HL-60 (cell line): ENCODE data around the gene PITPNM3.
A peak's percentile ranks its signal among the peaks of the same experiment; 100 is the strongest.

Experiments
- DNase-seq, 2 experiments: peaks; one replicate each; pipeline ENCODE4 v3.0.0-alpha.2; 2010 to 2020; ENCODE audit warnings: low read depth in 1 of 2, low spot score in 1 of 2
- H3K27ac ChIP-seq: fragments of 250-450 bp; sonication (Bioruptor Pico); replicated peaks from 2 replicates; pipeline ENCODE4 v1.5.1; 2020; ENCODE audit warnings: mild to moderate bottlenecking, moderate library complexity
- H3K27me3 ChIP-seq: fragments of 250-450 bp; sonication (Bioruptor Pico); 2 replicates; pipeline ENCODE4 v1.5.1; 2021; ENCODE audit warnings: mild to moderate bottlenecking, moderate library complexity; ENCODE audit not compliant: insufficient read depth, poor library complexity, severe bottlenecking
- H3K4me3 ChIP-seq: replicated peaks from 2 replicates; pipeline ENCODE4 v1.5.1; 2011; ENCODE audit warnings: mild to moderate bottlenecking, control low read depth, low read length; ENCODE audit not compliant: insufficient read depth
- GABPA ChIP-seq: IDR thresholded peaks from 2 replicates; pipeline ENCODE4 v1.6.1; 2012; ENCODE audit warnings: low read depth
- POLR2AphosphoS5 ChIP-seq: IDR thresholded peaks from 2 replicates; pipeline ENCODE4 v1.6.1; 2012; ENCODE audit warnings: low read depth
- SPI1 ChIP-seq: IDR thresholded peaks from 2 replicates; pipeline ENCODE4 v1.6.1; 2012; ENCODE audit warnings: low read depth, mild to moderate bottlenecking, borderline replicate concordance
- TF ChIP-seq, protein P1 (sequence below): IDR thresholded peaks from 2 replicates; pipeline ENCODE4 v1.6.1; 2012; ENCODE audit warnings: low read depth; ENCODE audit not compliant: insufficient replicate concordance
- TF ChIP-seq, protein P2 (sequence below): IDR thresholded peaks from one replicate; pipeline ENCODE4 v1.5.1; 2011; ENCODE audit warnings: low read length, control low read depth, inconsistent platforms; ENCODE audit not compliant: insufficient read depth

PITPNM3 gene

DNA sequence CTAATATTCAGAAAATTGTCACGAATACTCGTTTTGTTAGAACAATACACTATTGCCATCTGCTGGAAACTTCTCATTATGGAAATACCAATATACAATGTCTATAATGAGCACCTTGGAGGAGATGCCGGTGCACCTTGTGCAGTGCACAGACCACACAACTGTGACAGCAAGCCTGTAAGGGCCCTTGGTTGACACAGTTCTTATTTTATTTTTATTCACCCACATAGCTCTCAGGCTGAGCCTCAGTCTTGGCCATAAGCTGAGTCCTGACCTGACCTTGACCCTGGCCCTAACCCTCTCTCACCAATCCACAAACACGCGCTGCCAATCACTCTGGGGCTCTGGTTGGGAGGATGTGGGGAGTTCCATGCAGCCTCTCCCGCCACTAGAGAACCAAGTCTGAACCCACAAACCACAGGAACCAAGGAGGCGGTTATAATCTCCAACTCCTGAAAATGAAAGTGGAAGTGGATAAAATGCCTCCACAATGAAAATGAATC, 129.0 kb downstream of the PITPNM3 start:
- DNase-seq: peak; percentile 23 to 44
- Histone ChIP-seq H3K27ac (no peak overlapping the region), H3K4me3 (no peak overlapping the region), H3K27me3 (no peaks in the 10 kb centered on the region)
- TF ChIP-seq, protein P1, sequence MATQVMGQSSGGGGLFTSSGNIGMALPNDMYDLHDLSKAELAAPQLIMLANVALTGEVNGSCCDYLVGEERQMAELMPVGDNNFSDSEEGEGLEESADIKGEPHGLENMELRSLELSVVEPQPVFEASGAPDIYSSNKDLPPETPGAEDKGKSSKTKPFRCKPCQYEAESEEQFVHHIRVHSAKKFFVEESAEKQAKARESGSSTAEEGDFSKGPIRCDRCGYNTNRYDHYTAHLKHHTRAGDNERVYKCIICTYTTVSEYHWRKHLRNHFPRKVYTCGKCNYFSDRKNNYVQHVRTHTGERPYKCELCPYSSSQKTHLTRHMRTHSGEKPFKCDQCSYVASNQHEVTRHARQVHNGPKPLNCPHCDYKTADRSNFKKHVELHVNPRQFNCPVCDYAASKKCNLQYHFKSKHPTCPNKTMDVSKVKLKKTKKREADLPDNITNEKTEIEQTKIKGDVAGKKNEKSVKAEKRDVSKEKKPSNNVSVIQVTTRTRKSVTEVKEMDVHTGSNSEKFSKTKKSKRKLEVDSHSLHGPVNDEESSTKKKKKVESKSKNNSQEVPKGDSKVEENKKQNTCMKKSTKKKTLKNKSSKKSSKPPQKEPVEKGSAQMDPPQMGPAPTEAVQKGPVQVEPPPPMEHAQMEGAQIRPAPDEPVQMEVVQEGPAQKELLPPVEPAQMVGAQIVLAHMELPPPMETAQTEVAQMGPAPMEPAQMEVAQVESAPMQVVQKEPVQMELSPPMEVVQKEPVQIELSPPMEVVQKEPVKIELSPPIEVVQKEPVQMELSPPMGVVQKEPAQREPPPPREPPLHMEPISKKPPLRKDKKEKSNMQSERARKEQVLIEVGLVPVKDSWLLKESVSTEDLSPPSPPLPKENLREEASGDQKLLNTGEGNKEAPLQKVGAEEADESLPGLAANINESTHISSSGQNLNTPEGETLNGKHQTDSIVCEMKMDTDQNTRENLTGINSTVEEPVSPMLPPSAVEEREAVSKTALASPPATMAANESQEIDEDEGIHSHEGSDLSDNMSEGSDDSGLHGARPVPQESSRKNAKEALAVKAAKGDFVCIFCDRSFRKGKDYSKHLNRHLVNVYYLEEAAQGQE: no peak
- TF ChIP-seq GABPA (no peak), SPI1 (0 out of 2 replicates have a peak, but pooled peaks have one; percentile 12), POLR2AphosphoS5 (peak; percentile 38; the same call in 1 of the 2 replicates)
- TF ChIP-seq, protein P2, sequence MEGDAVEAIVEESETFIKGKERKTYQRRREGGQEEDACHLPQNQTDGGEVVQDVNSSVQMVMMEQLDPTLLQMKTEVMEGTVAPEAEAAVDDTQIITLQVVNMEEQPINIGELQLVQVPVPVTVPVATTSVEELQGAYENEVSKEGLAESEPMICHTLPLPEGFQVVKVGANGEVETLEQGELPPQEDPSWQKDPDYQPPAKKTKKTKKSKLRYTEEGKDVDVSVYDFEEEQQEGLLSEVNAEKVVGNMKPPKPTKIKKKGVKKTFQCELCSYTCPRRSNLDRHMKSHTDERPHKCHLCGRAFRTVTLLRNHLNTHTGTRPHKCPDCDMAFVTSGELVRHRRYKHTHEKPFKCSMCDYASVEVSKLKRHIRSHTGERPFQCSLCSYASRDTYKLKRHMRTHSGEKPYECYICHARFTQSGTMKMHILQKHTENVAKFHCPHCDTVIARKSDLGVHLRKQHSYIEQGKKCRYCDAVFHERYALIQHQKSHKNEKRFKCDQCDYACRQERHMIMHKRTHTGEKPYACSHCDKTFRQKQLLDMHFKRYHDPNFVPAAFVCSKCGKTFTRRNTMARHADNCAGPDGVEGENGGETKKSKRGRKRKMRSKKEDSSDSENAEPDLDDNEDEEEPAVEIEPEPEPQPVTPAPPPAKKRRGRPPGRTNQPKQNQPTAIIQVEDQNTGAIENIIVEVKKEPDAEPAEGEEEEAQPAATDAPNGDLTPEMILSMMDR: no peak

DNA sequence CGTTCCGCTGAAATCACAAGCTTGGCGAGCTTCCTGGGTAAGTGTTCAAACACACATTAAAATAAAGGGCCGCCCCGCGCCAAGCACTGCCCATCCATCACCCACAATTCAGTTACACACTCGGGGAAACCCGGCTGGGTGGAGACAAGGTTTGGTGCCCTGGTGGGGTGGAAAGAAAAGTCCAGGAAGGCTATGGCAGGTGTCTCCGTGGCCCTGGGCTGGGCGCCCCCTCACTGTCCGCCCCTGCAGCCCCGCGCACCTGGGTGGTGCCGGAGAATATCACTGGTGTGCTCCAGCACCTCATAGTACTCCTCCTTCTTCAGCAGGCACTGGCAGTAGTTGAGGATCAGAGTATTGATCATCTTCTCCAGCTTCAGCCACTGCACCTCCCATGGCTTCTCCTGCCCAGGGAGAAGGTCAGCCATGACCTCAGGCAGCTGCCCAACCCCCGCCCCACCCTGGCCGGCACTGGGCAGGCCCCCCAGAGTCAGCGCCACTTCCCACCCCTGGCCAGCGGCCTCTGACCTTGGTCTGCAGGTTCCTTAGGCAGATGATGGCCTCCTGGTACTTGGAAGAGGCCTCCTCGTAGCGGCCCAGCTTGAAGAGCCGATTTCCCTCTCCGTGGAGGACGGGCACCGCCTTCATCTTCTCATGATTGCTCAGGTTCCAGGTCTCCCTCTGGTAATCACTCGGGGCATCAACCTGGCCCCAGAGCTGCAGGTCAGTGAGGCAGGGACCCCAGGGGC, 129.8 kb downstream of the PITPNM3 start:
- no peaks in the 10 kb centered on the region for H3K27me3 ChIP-seq
- H3K4me3 ChIP-seq: no peak overlapping the region
- DNase-seq: no peak
- TF ChIP-seq SPI1 (no peak), GABPA (no peak), POLR2AphosphoS5 (no peak)
- TF ChIP-seq, protein P2: no peak
- TF ChIP-seq, protein P1: no peak
- H3K27ac ChIP-seq: no peak overlapping the region

DNA sequence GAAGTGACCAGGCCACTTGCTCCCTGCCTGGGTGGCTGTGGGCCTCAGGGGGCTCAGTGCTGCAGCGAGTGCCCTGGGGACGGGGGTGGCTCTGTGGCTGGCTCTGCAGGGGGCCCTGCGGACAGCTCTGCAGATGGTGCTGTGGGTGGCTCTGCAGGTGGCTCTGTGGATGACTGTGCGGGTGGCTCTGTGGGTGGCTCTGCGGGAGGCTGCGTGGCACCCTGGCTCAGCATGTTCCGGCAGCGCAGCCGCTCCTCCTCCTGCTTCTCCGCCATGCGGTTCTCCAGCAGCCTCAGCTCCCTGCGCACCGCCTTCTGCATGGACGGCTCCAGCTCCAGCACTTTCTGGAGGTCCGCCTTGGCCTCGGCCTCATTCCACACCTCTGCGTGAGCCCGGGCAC, 130.9 kb downstream of the PITPNM3 start:
- H3K27me3 ChIP-seq: no peaks in the 10 kb centered on the region
- TF ChIP-seq, protein P2: no peak
- TF ChIP-seq GABPA (no peak), SPI1 (no peak)
- no peak for DNase-seq
- no peak overlapping the region for H3K27ac ChIP-seq
- H3K4me3 ChIP-seq: no peak overlapping the region
